Hepatocyte (in vitro differentiated cells): Measurements from ENCODE around the gene PPP1R2C. TPM values are rescaled to one million over a fixed set of nuclear protein-coding genes. Genes with fewer than 3 reads are reported as not detected.

Experiments
- DNase-seq: peaks from one replicate; pipeline ENCODE4 v3.0.0-alpha.2; 2016; ENCODE audit warnings: low spot score
- H2AFZ ChIP-seq: fragments of 200-600 bp; sonication (generic); 2 replicates; pipeline ENCODE4 v1.6.0; 2016; ENCODE audit warnings: antibody characterized with exemption, mild to moderate bottlenecking
- H3K27ac ChIP-seq: fragments of 200-600 bp; sonication (generic); 2 replicates; pipeline ENCODE4 v1.5.1; 2016; ENCODE audit warnings: mild to moderate bottlenecking
- H3K27me3 ChIP-seq: fragments of 200-600 bp; sonication (generic); 2 replicates; pipeline ENCODE4 v1.6.1; 2016
- H3K36me3 ChIP-seq: fragments of 200-600 bp; sonication (generic); replicated peaks from 2 replicates; pipeline ENCODE4 v1.5.1; 2016; ENCODE audit warnings: low read depth; ENCODE audit not compliant: insufficient read depth
- H3K4me1 ChIP-seq: fragments of 200-600 bp; sonication (generic); 2 replicates; pipeline ENCODE4 v1.5.1; 2016; ENCODE audit warnings: mild to moderate bottlenecking, moderate library complexity; ENCODE audit not compliant: insufficient read depth
- H3K4me2 ChIP-seq: fragments of 200-600 bp; sonication (generic); 2 replicates; pipeline ENCODE4 v1.6.0; 2016
- H3K4me3 ChIP-seq: fragments of 200-600 bp; sonication (generic); 2 replicates; pipeline ENCODE4 v1.5.1; 2016; ENCODE audit warnings: mild to moderate bottlenecking
- H3K79me2 ChIP-seq: fragments of 200-600 bp; sonication (generic); 2 replicates; pipeline ENCODE4 v1.6.0; 2017; ENCODE audit warnings: mild to moderate bottlenecking
- H3K9me2 ChIP-seq: fragments of 200-600 bp; sonication (generic); replicated peaks from 2 replicates; pipeline ENCODE4 v1.6.0; 2017; ENCODE audit warnings: mild to moderate bottlenecking; ENCODE audit not compliant: insufficient read depth
- H3K9me3 ChIP-seq: fragments of 200-600 bp; sonication (generic); 2 replicates; pipeline ENCODE4 v1.5.1; 2016; ENCODE audit warnings: low read depth, mild to moderate bottlenecking
- H4K20me1 ChIP-seq: fragments of 200-600 bp; sonication (generic); 2 replicates; pipeline ENCODE4 v1.6.0; 2016; ENCODE audit warnings: mild to moderate bottlenecking; ENCODE audit not compliant: insufficient read depth, poor library complexity, severe bottlenecking
- EZH2 ChIP-seq: fragments of 200-600 bp; sonication (generic); IDR thresholded peaks from 2 replicates; pipeline ENCODE4 v1.6.1; 2016; ENCODE audit warnings: antibody characterized with exemption, mild to moderate bottlenecking, borderline replicate concordance
- EZH2phosphoT487 ChIP-seq: fragments of 200-600 bp; sonication (generic); IDR thresholded peaks from one replicate; pipeline ENCODE4 v1.6.1; 2018; ENCODE audit warnings: antibody characterized with exemption, mild to moderate bottlenecking, low read depth, moderate library complexity; ENCODE audit not compliant: unreplicated experiment, severe bottlenecking
- WGBS: methylation state at CpG from one replicate; pipeline ENCODE4 v1.1.6; 2016; ENCODE audit warnings: low lambda C conversion rate; ENCODE audit errors: missing lambda C conversion rate; 5-methylcytosine and 5-hydroxymethylcytosine counted together
- polyA plus RNA-seq: library from polyadenylated mRNA; unstranded; fragments of >200 nt; fragmentation: Nextera tagmentation; extraction: Ambion mirVana; gene quantifications from 2 replicates; pipeline ENCODE4 v1.2.1, GENCODE V29; 2016
- total RNA-seq: library from RNA; depleted of rRNA; stranded (reverse); fragments of >200 nt; gene quantifications from 2 replicates; pipeline ENCODE4 v1.2.3, GENCODE V29; 2014
- TF ChIP-seq, protein P1 (sequence below): fragments of 200-600 bp; sonication (generic); IDR thresholded peaks from 2 replicates; pipeline ENCODE4 v1.5.1; 2016; ENCODE audit warnings: antibody characterized with exemption, mild to moderate bottlenecking; ENCODE audit not compliant: poor library complexity

Gene PPP1R2C
- total RNA-seq (not detected in 2 replicates), polyA plus RNA-seq (not detected in 2 replicates)

DNA sequence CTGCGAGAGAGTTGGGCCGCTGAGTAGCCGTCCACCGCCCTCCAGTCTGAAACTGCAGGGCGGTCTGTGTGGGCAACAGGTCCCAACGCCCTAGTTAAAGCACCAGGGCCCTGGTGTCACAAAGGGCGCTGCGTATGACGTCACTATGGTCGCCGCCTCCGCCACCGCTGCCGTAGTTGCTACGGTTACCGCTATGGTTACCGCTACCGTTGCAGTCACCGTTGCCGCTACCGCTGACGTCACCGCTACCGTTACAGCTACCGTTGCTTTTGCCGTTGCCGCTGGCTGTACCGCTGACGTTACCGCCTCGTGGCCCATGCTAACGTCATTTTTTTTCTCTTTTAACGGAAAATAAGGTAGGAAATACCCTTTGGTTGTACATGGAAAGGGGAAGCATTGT, at the start of gene PPP1R2C:
Gene PPP1R2C (minus strand): TSS at position 68 of the 400 bp plus-strand sequence. CDS start 84 bp downstream, outside the sequence.
- TF ChIP-seq EZH2: no peak
- WGBS: 99% methylated on average over 33 of the region's 33 CpGs
- no peaks in the 10 kb centered on the region for H4K20me1 ChIP-seq
- no peaks in the 10 kb centered on the region for H3K27me3 ChIP-seq
- no peak within 1 kb of the TSS for H3K4me3 ChIP-seq
- no peak for DNase-seq
- peaks cover 5% of the 10 kb centered on the region for H3K4me1 ChIP-seq
- H3K36me3 ChIP-seq: no peaks in the 10 kb centered on the region
- H3K4me2 ChIP-seq: no peak within 1 kb of the TSS
- no peak within 1 kb of the TSS for H3K27ac ChIP-seq
- no peaks in the 10 kb centered on the region for H3K9me2 ChIP-seq
- H3K79me2 ChIP-seq: no peaks in the 10 kb centered on the region
- no peaks in the 10 kb centered on the region for H3K9me3 ChIP-seq
- H2AFZ ChIP-seq: no peak within 1 kb of the TSS

DNA sequence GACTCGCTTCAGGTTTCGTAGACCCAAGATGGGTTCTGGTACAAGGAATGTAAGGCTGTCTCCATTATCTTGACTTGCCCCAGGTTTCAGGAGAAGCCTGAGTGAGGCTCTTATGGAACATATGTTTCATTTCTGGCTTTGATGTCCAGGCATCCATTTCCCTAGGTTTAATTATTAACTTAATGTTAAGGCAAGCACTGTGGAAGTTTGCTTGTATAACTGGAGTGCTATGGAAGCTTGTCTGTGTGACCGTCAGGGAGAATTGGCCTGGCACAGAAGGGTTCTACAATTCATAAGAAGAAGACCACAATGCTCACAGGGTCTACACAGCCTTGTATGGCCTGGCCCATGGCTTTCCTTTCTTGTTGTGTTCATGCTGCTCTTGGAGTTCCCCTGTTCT, 47.2 kb upstream of the PPP1R2C start:
- Histone ChIP-seq H3K9me2 (no peaks in the 10 kb centered on the region), H3K79me2 (no peaks in the 10 kb centered on the region), H3K27ac (peak overlapping the region; percentile 49), H3K4me1 (peaks cover 4% of the 10 kb centered on the region), H3K9me3 (no peaks in the 10 kb centered on the region), H3K4me2 (no peak overlapping the region), H4K20me1 (no peaks in the 10 kb centered on the region), H3K27me3 (no peaks in the 10 kb centered on the region), H3K4me3 (no peak overlapping the region), H2AFZ (peak overlapping the region; percentile 37), H3K36me3 (no peaks in the 10 kb centered on the region)
- WGBS: 62% methylated on average over 3 of the region's 3 CpGs
- peak; percentile 20 for DNase-seq
- TF ChIP-seq, protein P1, sequence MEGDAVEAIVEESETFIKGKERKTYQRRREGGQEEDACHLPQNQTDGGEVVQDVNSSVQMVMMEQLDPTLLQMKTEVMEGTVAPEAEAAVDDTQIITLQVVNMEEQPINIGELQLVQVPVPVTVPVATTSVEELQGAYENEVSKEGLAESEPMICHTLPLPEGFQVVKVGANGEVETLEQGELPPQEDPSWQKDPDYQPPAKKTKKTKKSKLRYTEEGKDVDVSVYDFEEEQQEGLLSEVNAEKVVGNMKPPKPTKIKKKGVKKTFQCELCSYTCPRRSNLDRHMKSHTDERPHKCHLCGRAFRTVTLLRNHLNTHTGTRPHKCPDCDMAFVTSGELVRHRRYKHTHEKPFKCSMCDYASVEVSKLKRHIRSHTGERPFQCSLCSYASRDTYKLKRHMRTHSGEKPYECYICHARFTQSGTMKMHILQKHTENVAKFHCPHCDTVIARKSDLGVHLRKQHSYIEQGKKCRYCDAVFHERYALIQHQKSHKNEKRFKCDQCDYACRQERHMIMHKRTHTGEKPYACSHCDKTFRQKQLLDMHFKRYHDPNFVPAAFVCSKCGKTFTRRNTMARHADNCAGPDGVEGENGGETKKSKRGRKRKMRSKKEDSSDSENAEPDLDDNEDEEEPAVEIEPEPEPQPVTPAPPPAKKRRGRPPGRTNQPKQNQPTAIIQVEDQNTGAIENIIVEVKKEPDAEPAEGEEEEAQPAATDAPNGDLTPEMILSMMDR: no peak
- TF ChIP-seq EZH2 (no peak), EZH2phosphoT487 (no peak)

DNA sequence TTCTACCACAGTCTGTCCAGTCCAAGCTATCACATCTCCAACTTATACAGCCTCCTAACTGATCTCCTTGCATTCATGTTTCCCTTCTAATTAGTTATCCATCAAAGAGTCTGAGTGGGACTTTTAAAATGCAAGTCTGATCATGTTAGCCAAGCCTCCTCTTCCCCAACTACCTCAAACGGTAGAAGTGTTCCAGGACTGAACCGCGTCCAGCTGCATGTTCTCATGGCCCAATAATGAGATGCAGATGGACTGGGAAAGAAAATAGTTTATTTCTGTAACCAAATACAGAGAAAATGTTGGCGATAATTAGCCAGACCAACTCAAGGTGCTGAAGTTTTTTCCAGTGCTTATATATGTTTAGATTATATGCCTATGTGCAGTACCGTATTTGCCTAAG, 46.6 kb upstream of the PPP1R2C start:
- Histone ChIP-seq H3K4me3 (no peak overlapping the region), H4K20me1 (no peaks in the 10 kb centered on the region), H3K9me3 (no peaks in the 10 kb centered on the region), H3K4me1 (peaks cover 4% of the 10 kb centered on the region), H3K9me2 (no peaks in the 10 kb centered on the region), H3K4me2 (no peak overlapping the region), H3K27me3 (no peaks in the 10 kb centered on the region), H3K79me2 (no peaks in the 10 kb centered on the region), H3K36me3 (no peaks in the 10 kb centered on the region), H2AFZ (no peak overlapping the region), H3K27ac (peak overlapping the region; percentile 49)
- WGBS: 85% methylated on average over 5 of the region's 5 CpGs
- TF ChIP-seq EZH2: no peak
- no peak for DNase-seq

DNA sequence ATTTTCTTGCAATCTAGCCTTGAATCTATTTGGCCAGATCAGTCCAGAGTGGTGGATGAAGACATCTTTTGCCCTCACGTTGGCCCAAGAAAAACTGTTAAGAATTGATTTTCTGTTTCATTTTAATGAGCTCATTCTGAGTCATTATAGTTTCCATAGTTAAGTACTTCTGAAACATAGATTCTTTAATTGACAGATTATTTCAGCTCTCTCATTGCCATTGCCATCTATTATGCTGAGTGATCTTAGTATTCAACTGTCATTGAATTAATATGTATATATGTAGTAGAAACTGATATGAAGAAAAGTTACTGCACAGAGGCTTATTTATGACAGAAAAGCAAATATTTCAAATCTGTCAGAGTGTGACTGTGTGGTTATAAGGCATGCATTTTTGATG, 45.5 kb upstream of the PPP1R2C start:
- Histone ChIP-seq H3K36me3 (no peaks in the 10 kb centered on the region), H3K9me2 (no peaks in the 10 kb centered on the region), H2AFZ (no peak overlapping the region), H3K4me1 (peaks cover 4% of the 10 kb centered on the region), H3K27me3 (no peaks in the 10 kb centered on the region), H3K4me3 (no peak overlapping the region), H3K79me2 (no peaks in the 10 kb centered on the region), H3K9me3 (no peaks in the 10 kb centered on the region), H3K27ac (no peak overlapping the region), H3K4me2 (no peak overlapping the region), H4K20me1 (no peaks in the 10 kb centered on the region)
- no peak for DNase-seq
- no peak for TF ChIP-seq EZH2
- TF ChIP-seq, protein P1: no peak
- no peak for TF ChIP-seq EZH2phosphoT487
- WGBS: 86% methylated on average over 1 of the region's 1 CpG
